Activated naive CD4-positive, alpha-beta T cell treated with anti-CD3 and anti-CD28 coated beads for 36 hours (primary cell): ENCODE measurements around the gene UBE2Z. TPM values are rescaled to one million over a fixed set of nuclear protein-coding genes. Genes with fewer than 3 reads are reported as not detected.

Experiments
- CTCF ChIA-PET: fragments of 350-600 bp; sonication (Branson Sonifier 250); formaldehyde crosslinking; loops from one replicate; lab custom pipeline; 2021; ENCODE audit warnings: antibody characterized with exemption; lab: Charles Lee
- DNase-seq: peaks from one replicate; pipeline ENCODE4 v3.0.0-alpha.2; 2020
- H3K27ac Mint-ChIP-seq: one replicate; pipeline ENCODE4 v1.8.0; 2021; ENCODE audit warnings: mild to moderate bottlenecking, mixed read lengths
- H3K27me3 Mint-ChIP-seq: one replicate; pipeline ENCODE4 v1.8.0; 2021; ENCODE audit warnings: low read depth, mixed read lengths
- H3K36me3 Mint-ChIP-seq: one replicate; pipeline ENCODE4 v1.8.0; 2021; ENCODE audit warnings: low read depth, mixed read lengths
- H3K4me1 Mint-ChIP-seq: one replicate; pipeline ENCODE4 v1.8.0; 2021; ENCODE audit warnings: low read depth, mixed read lengths
- H3K4me3 Mint-ChIP-seq: one replicate; pipeline ENCODE4 v1.8.0; 2021; ENCODE audit warnings: mild to moderate bottlenecking, moderate library complexity, mixed read lengths
- H3K9me3 Mint-ChIP-seq: one replicate; pipeline ENCODE4 v1.8.0; 2021; ENCODE audit warnings: mixed read lengths
- intact Hi-C: fragments of 100-400 bp; cut with micrococcal nuclease; formaldehyde crosslinking; loops from one replicate; pipeline ENCODE4 v1.15.1; 2023
- total RNA-seq, 2 experiments: library from RNA; stranded (reverse); gene quantifications; one replicate each; pipeline ENCODE4 v1.2.3, GENCODE V29; 2021

Gene UBE2Z
- total RNA-seq, 2 experiments from 2014 or later, result 76.1 to 76.9 TPM

GRCh38 chr17:48972749-48973097, 64.5 kb downstream of the UBE2Z start:
- peaks cover 34% of the 10 kb centered on the region for H3K27me3 Mint-ChIP-seq
- no peaks in the 10 kb centered on the region for H3K36me3 Mint-ChIP-seq
- no peak overlapping the region for H3K27ac Mint-ChIP-seq
- no peak for DNase-seq
- H3K9me3 Mint-ChIP-seq, result no peaks in the 10 kb centered on the region
- CTCF ChIA-PET, result no interaction called here
- no peaks in the 10 kb centered on the region for H3K4me1 Mint-ChIP-seq
- intact Hi-C loops, result no loop called here
- H3K4me3 Mint-ChIP-seq, result no peak overlapping the region

- Mint-ChIP-seq H3K9me3 (no peaks in the 10 kb centered on the region), H3K4me1 (no peaks in the 10 kb centered on the region), H3K4me3 (no peak overlapping the region), H3K27ac (no peak overlapping the region), H3K36me3 (no peaks in the 10 kb centered on the region), H3K27me3 (peaks cover 34% of the 10 kb centered on the region)
- intact Hi-C loops, result no loop called here
- DNase-seq, result no peak
- CTCF ChIA-PET, result no interaction called here
These were observed 65.6 kb downstream of the UBE2Z start for GRCh38 chr17:48973806-48974205.

Other genes starting within 250 kb of the UBE2Z start
- not detected for gene PRAC1, start 185.9 kb upstream of the UBE2Z start, total RNA-seq
- not detected for gene PRAC2, start 185.2 kb upstream of the UBE2Z start, total RNA-seq
- gene HOXB13, start 179.7 kb upstream of the UBE2Z start, total RNA-seq, result not detected
- not detected for gene TTLL6, start 91.2 kb upstream of the UBE2Z start, total RNA-seq
- gene CALCOCO2, start 77.4 kb upstream of the UBE2Z start, total RNA-seq, result 10 to 100 TPM; 78.2 to 80.3 TPM
- 100 to 1,000 TPM; 144 to 149 TPM for gene ATP5MC1, start 15.6 kb upstream of the UBE2Z start, total RNA-seq
- 10 to 100 TPM; 90.3 to 96.3 TPM for gene SNF8, start 36.4 kb downstream of the UBE2Z start, total RNA-seq
- not detected for gene GIP, start 60.2 kb downstream of the UBE2Z start, total RNA-seq
- under 1 TPM; 0.57 to 0.60 TPM for gene IGF2BP1, start 89.0 kb downstream of the UBE2Z start, total RNA-seq
- under 1 TPM in 1 of 2 experiments, not detected in 1; 0.02 TPM for gene B4GALNT2, start 224.4 kb downstream of the UBE2Z start, total RNA-seq